ENCODE results near the gene TPH2. TPM values are rescaled to one million over a fixed set of nuclear protein-coding genes. Genes with fewer than 3 reads are reported as not detected.

The TPH2 gene
- total RNA-seq, 4 donors from 2014 or later, result not detected

DNA sequence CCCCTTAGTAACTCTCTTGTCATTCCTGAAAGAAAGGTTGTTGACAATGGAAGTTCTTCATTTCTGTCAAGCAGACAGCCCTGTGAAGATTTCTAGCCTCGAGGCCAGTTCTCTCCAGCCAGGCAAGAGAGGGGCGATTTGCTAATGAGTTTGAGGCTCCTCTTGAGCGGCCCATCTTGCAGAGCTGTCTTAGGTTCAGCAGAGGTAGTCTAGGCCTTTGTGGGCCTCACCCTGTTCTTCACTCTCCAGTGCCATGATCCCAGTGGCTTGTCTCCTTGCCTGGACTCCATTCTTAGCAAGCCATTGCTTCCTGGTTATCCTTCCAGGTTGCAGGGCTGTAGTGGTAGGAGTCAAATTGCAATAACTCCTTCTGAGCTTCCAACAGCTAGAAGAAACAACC, 9.7 kb downstream of the TPH2 start:
- DNase-seq (ENCODE audit: low spot score), result no peak
- no peak for ATAC-seq (ENCODE audit: low FRiP score)
- TF ChIP-seq, protein P1, sequence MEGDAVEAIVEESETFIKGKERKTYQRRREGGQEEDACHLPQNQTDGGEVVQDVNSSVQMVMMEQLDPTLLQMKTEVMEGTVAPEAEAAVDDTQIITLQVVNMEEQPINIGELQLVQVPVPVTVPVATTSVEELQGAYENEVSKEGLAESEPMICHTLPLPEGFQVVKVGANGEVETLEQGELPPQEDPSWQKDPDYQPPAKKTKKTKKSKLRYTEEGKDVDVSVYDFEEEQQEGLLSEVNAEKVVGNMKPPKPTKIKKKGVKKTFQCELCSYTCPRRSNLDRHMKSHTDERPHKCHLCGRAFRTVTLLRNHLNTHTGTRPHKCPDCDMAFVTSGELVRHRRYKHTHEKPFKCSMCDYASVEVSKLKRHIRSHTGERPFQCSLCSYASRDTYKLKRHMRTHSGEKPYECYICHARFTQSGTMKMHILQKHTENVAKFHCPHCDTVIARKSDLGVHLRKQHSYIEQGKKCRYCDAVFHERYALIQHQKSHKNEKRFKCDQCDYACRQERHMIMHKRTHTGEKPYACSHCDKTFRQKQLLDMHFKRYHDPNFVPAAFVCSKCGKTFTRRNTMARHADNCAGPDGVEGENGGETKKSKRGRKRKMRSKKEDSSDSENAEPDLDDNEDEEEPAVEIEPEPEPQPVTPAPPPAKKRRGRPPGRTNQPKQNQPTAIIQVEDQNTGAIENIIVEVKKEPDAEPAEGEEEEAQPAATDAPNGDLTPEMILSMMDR (IDR thresholded peaks at IDR 0.05), result no peak

GRCh38 chr12:71949646-71950045, 11.0 kb downstream of the TPH2 start:
- TF ChIP-seq, protein P1 (IDR thresholded peaks at IDR 0.05), result no peak
- no peak for ATAC-seq (ENCODE audit: low FRiP score)

GRCh38 chr12:71950404-71950803, 11.8 kb downstream of the TPH2 start:
- TF ChIP-seq, protein P1 (IDR thresholded peaks at IDR 0.05), result no peak
- ATAC-seq (ENCODE audit: low FRiP score), result no peak
- no peak for DNase-seq (ENCODE audit: low spot score)

More at GRCh38 chr12:71949646-71950045, 11.0 kb downstream of the TPH2 start:
- no peak for DNase-seq (ENCODE audit: low spot score)

DNA sequence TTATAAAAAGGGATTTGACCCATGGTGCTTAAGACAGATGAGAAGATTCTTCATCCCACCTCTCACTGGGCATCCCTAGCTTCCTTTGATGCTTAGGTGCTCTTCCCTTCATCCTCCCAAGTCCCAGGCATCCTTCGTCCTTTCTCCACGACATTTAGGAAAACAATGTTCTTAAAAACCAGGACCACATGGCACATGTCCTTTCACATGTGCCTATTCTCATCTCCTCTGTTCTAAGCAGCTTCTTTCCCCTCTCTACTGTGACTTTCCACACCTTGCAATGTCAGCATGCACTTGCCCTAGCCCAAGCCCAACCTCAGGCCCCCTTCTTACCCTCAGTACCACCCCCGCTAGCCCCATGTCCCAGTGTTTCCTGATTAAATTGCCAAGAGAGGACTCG, 12.2 kb downstream of the TPH2 start:
- ATAC-seq (ENCODE audit: low FRiP score) (no peak), DNase-seq (ENCODE audit: low spot score) (no peak)
- TF ChIP-seq, protein P1 (IDR thresholded peaks at IDR 0.05), result no peak

GRCh38 chr12:71954083-71954778, 15.6 kb downstream of the TPH2 start:
- DNase-seq (ENCODE audit: low spot score) (no peak), ATAC-seq (ENCODE audit: low FRiP score) (no peak)
- TF ChIP-seq, protein P1 (IDR thresholded peaks at IDR 0.05), result no peak

DNA sequence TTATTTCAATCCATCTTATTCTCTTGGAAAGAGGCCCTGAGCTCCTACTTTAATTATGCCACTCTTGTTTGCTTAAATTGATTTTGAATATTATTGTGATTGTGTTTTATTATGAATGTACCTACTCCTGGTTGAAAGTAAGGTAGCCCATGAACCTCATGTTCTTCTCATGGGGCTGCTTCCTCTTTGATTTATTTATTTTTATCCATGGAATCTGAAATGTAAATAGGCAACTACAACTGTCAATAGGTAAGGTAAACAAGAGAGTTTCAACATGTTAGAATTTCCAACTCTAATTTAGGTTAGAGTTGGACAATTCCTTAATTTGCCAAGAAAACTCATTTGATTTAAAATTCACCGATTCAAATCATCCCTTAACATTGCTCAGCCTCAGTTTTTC, 16.2 kb downstream of the TPH2 start:
- no peak for DNase-seq (ENCODE audit: low spot score)
- TF ChIP-seq, protein P1 (IDR thresholded peaks at IDR 0.05), result no peak

DNA sequence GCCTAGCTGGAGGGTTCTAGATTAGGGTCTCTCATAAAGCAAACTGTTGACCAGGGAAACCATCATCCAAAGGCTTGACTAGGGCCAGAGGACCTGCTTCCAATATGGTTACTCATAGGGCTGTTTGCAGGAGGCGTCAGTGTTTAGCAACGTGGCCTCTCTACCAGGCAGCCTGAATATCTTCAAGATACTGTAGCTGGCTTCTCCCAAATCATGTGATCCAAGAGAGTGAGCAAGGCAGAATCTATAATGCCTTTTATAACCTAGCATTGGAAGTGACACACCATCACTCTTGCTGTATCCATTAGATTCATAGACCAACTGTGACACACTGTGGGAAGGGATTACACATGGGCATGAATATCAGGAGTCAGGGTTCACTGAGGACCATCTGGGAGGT, 17.3 kb downstream of the TPH2 start:
- no peak for DNase-seq (ENCODE audit: low spot score)
- ATAC-seq (ENCODE audit: low FRiP score), result no peak
- TF ChIP-seq, protein P1 (IDR thresholded peaks at IDR 0.05), result no peak

More for the DNA sequence above, 16.2 kb downstream of the TPH2 start:
- ATAC-seq (ENCODE audit: low FRiP score), result no peak
